ENCODE results near the gene FMC1. TPM values are rescaled to one million over a fixed set of nuclear protein-coding genes. Genes with fewer than 3 reads are reported as not detected.

The FMC1 gene
- total and polyA plus RNA-seq, 4 donors, result 8.7 to 44.6 (median 13.2) TPM

GRCh38 chr7:139339025-139339424 lies 2.1 kb upstream of the FMC1 start:
- no peaks in the 10 kb centered on the region for H3K36me3 ChIP-seq (ENCODE audit: control insufficient read depth in 4 of 4, insufficient read depth in 4 of 4, low read length in 4 of 4)
- peaks cover 0 to 4% (median 0%) of the 10 kb centered on the region in 3 donors for H3K27me3 ChIP-seq (ENCODE audit: control insufficient read depth in 3 of 3, insufficient read depth in 3 of 3, low read length in 2 of 3)
- no peak overlapping the region for H3K9ac ChIP-seq (ENCODE audit: insufficient read depth in 1 of 2, low read length in 2 of 2)
- 97 to 98% methylated on average over 2 of the region's 2 CpGs for WGBS, 2 donors
- H3K9me3 ChIP-seq (ENCODE audit: control insufficient read depth in 4 of 4, insufficient read depth in 3 of 4, low read length in 3 of 4), result no peaks in the 10 kb centered on the region
- TF ChIP-seq, protein P1, sequence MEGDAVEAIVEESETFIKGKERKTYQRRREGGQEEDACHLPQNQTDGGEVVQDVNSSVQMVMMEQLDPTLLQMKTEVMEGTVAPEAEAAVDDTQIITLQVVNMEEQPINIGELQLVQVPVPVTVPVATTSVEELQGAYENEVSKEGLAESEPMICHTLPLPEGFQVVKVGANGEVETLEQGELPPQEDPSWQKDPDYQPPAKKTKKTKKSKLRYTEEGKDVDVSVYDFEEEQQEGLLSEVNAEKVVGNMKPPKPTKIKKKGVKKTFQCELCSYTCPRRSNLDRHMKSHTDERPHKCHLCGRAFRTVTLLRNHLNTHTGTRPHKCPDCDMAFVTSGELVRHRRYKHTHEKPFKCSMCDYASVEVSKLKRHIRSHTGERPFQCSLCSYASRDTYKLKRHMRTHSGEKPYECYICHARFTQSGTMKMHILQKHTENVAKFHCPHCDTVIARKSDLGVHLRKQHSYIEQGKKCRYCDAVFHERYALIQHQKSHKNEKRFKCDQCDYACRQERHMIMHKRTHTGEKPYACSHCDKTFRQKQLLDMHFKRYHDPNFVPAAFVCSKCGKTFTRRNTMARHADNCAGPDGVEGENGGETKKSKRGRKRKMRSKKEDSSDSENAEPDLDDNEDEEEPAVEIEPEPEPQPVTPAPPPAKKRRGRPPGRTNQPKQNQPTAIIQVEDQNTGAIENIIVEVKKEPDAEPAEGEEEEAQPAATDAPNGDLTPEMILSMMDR (IDR thresholded peaks at IDR 0.05; ENCODE audit: control extremely low read depth, extremely low read depth), result no peak
- H3K27ac ChIP-seq (ENCODE audit: low read depth in 1 of 2, low read length in 1 of 2), result no peak overlapping the region
- ATAC-seq (ENCODE audit: insufficient read depth, low FRiP score) (no peak), DNase-seq (no peak)
- peaks cover 3 to 14% (median 6%) of the 10 kb centered on the region in 5 donors for H3K4me1 ChIP-seq (ENCODE audit: control insufficient read depth in 5 of 5, insufficient read depth in 5 of 5, low read length in 5 of 5)
- no peak overlapping the region for H3K4me3 ChIP-seq

GRCh38 chr7:139339698-139340036 lies 1.5 kb upstream of the FMC1 start:
- TF ChIP-seq, protein P1 (IDR thresholded peaks at IDR 0.05; ENCODE audit: control extremely low read depth, extremely low read depth), result no peak
- H3K27me3 ChIP-seq (ENCODE audit: control insufficient read depth in 3 of 3, insufficient read depth in 3 of 3, low read length in 2 of 3), result peaks cover 0 to 4% (median 0%) of the 10 kb centered on the region in 3 donors
- no peak overlapping the region for H3K9ac ChIP-seq (ENCODE audit: insufficient read depth in 1 of 2, low read length in 2 of 2)
- peak overlapping the region; percentile 85 for H3K4me3 ChIP-seq
- WGBS, 2 donors, result 76 to 85% methylated on average over 13 of the region's 13 CpGs
- ATAC-seq (ENCODE audit: insufficient read depth, low FRiP score), result no peak
- DNase-seq, result peak in 1 of 3 donors; percentile 19
- H3K9me3 ChIP-seq (ENCODE audit: control insufficient read depth in 4 of 4, insufficient read depth in 3 of 4, low read length in 3 of 4), result no peaks in the 10 kb centered on the region
- H3K36me3 ChIP-seq (ENCODE audit: control insufficient read depth in 4 of 4, insufficient read depth in 4 of 4, low read length in 4 of 4), result no peaks in the 10 kb centered on the region
- peaks cover 3 to 14% (median 6%) of the 10 kb centered on the region in 5 donors for H3K4me1 ChIP-seq (ENCODE audit: control insufficient read depth in 5 of 5, insufficient read depth in 5 of 5, low read length in 5 of 5)
- H3K27ac ChIP-seq (ENCODE audit: low read depth in 1 of 2, low read length in 1 of 2), result peak overlapping the region; percentile 98 to 100

DNA sequence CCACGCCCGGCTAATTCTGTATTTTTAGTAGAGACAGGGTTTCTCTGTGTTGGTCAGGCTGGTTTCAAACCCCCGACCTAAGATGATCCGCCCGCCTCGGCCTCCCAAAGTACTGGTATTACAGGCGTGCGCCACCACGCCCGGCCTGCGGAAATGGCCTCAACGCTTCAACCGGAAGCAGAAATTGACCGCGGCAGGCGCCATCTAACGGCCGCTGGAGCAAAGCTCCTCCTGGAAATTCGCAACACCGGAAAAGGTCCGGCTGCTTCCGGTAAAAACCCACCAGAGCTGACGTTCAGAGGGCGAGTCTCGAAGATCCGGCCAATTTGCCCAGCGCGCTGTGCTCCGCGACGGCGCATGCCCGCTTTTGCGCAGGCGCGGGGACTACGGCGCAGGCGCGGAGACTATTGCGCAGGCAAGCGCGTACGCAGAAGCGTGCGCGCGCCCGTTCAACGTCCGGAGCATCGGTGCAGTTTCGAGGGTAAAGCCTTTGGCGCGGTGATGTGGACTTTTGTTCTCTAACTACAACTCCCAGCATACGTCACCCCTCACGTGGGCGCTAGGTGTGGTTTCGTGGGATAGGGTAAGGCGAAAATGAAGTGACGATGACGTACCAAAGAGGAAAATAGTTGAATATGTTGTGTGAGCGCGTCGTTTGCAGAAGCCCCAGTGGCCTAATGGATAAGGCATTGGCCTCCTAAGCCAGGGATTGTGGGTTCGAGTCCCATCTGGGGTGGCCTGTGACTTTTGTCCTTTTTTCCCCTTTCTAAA lies 915 bp upstream of the FMC1 start:
- WGBS, 2 donors, result 2% methylated on average over 66 of the region's 66 CpGs
- peak overlapping the region; percentile 98 to 99 for H3K9ac ChIP-seq (ENCODE audit: insufficient read depth in 1 of 2, low read length in 2 of 2)
- H3K9me3 ChIP-seq (ENCODE audit: control insufficient read depth in 4 of 4, insufficient read depth in 3 of 4, low read length in 3 of 4), result no peaks in the 10 kb centered on the region
- H3K36me3 ChIP-seq (ENCODE audit: control insufficient read depth in 4 of 4, insufficient read depth in 4 of 4, low read length in 4 of 4), result no peaks in the 10 kb centered on the region
- H3K27ac ChIP-seq (ENCODE audit: low read depth in 1 of 2, low read length in 1 of 2), result peak overlapping the region; percentile 98 to 100
- peak; percentile 99 to 100 (median 100) for DNase-seq
- TF ChIP-seq, protein P1 (IDR thresholded peaks at IDR 0.05; ENCODE audit: control extremely low read depth, extremely low read depth), result peak; percentile 36
- peak; percentile 90 for ATAC-seq (ENCODE audit: insufficient read depth, low FRiP score)
- H3K4me3 ChIP-seq, result peak overlapping the region; percentile 85
- no peaks in the 10 kb centered on the region for H3K27me3 ChIP-seq (ENCODE audit: control insufficient read depth in 3 of 3, insufficient read depth in 3 of 3, low read length in 2 of 3)
- peaks cover 3 to 14% (median 6%) of the 10 kb centered on the region in 5 donors for H3K4me1 ChIP-seq (ENCODE audit: control insufficient read depth in 5 of 5, insufficient read depth in 5 of 5, low read length in 5 of 5)
